ENCODE measurements around the gene ZNF358. TPM values are rescaled to one million over a fixed set of nuclear protein-coding genes. Genes with fewer than 3 reads are reported as not detected.

The ZNF358 gene
- total and polyA plus RNA-seq, 2 experiments from 2014 or later = 40.7 to 99.6 TPM

DNA sequence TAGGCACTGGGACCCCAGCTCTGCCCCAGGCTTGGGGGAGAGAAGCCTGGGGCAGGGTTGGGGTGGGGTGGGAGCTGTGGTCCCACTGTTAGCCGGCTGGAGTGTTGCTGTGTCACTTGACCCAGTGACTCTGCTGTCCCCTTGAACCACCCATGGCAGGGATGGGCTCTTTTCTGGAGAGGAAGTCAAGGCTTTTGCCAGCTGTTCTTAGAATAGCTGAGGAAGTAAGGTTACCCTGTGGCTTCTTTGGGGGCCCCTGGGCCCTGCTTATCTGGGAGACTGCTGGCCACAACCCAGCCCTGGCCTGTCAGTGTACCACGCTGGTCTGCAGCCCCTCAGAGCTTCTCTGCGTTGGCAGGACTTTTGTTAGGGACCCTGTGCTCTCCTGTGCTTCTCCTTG, 28.7 kb downstream of the ZNF358 start:
- DNase-seq (ENCODE audit: low read depth in 1 of 2, low spot score in 1 of 2) = no peak
- H3K36me3 ChIP-seq = no peaks in the 10 kb centered on the region
- no peaks in the 10 kb centered on the region for H3K9me3 ChIP-seq (ENCODE audit: low read depth)
- no peak overlapping the region for H3K4me3 ChIP-seq
- no peaks in the 10 kb centered on the region for H3K27me3 ChIP-seq
- TF ChIP-seq CTCF (IDR thresholded peaks at IDR 0.05; ENCODE audit: low read depth, low read length) = no peak
- no peak overlapping the region for H3K27ac ChIP-seq
- H3K4me1 ChIP-seq (ENCODE audit: low read depth) = no peaks in the 10 kb centered on the region

- Histone ChIP-seq H3K27ac (no peak overlapping the region), H3K4me1 (ENCODE audit: low read depth) (no peaks in the 10 kb centered on the region), H3K9me3 (ENCODE audit: low read depth) (no peaks in the 10 kb centered on the region), H3K36me3 (no peaks in the 10 kb centered on the region), H3K4me3 (no peak overlapping the region), H3K27me3 (no peaks in the 10 kb centered on the region)
- DNase-seq (ENCODE audit: low read depth in 1 of 2, low spot score in 1 of 2) = no peak
- no peak for TF ChIP-seq CTCF (IDR thresholded peaks at IDR 0.05; ENCODE audit: low read depth, low read length)
Observed at GRCh38 chr19:7545300-7545699, 29.4 kb downstream of the ZNF358 start.

DNA sequence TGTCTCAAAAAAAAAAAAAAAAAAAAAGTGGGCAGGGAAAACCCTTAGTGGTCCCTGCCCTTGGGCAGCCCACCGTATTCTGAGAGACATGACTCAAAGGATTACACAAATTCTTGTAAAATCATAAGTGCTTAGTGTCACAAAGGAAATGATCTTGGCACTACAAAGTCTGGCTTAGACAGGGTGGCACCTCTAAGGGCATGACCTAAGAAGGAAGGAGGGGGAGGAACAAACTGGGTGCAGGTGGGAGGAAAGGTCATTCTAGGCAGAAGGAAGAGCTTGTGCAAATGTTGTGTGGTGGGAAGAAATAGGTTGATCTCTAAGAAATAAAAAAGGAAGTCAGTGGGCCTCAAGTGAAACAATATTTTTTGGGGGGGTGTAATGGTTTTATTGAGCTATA, 30.0 kb downstream of the ZNF358 start:
- no peaks in the 10 kb centered on the region for H3K9me3 ChIP-seq (ENCODE audit: low read depth)
- no peak for DNase-seq (ENCODE audit: low read depth in 1 of 2, low spot score in 1 of 2)
- no peaks in the 10 kb centered on the region for H3K36me3 ChIP-seq
- no peaks in the 10 kb centered on the region for H3K27me3 ChIP-seq
- no peak overlapping the region for H3K27ac ChIP-seq
- H3K4me1 ChIP-seq (ENCODE audit: low read depth) = no peaks in the 10 kb centered on the region
- no peak overlapping the region for H3K4me3 ChIP-seq
- no peak for TF ChIP-seq CTCF (IDR thresholded peaks at IDR 0.05; ENCODE audit: low read depth, low read length)

DNA sequence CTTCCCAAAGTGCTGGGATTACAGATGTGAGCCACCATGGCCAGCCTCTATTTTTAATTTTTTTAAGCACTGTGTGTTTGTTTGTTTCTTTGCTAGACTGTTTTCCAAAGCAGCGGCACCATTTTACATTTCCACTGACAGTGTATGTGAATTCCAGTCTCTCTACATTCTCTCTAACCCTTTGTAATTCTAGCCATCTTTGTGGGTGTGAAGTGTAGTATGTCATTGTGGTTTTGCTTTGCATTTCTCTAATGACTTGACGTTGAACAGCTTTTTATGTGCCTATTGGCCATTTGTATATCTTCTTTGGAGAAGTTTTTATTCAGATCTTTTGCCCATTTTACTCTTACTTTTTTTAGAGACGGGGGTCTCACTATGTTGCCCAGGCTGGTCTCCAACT, 31.3 kb downstream of the ZNF358 start:
- no peaks in the 10 kb centered on the region for H3K36me3 ChIP-seq
- no peaks in the 10 kb centered on the region for H3K9me3 ChIP-seq (ENCODE audit: low read depth)
- no peak overlapping the region for H3K27ac ChIP-seq
- no peak for TF ChIP-seq CTCF (IDR thresholded peaks at IDR 0.05; ENCODE audit: low read depth, low read length)
- H3K4me3 ChIP-seq = no peak overlapping the region
- DNase-seq (ENCODE audit: low read depth in 1 of 2, low spot score in 1 of 2) = no peak
- no peaks in the 10 kb centered on the region for H3K27me3 ChIP-seq
- no peaks in the 10 kb centered on the region for H3K4me1 ChIP-seq (ENCODE audit: low read depth)

- no peak for TF ChIP-seq CTCF (IDR thresholded peaks at IDR 0.05; ENCODE audit: low read depth, low read length)
- no peak overlapping the region for H3K4me3 ChIP-seq
- no peaks in the 10 kb centered on the region for H3K27me3 ChIP-seq
- no peaks in the 10 kb centered on the region for H3K9me3 ChIP-seq (ENCODE audit: low read depth)
- H3K36me3 ChIP-seq = no peaks in the 10 kb centered on the region
- H3K4me1 ChIP-seq (ENCODE audit: low read depth) = no peaks in the 10 kb centered on the region
- H3K27ac ChIP-seq = no peak overlapping the region
- DNase-seq (ENCODE audit: low read depth in 1 of 2, low spot score in 1 of 2) = no peak
Observed at GRCh38 chr19:7549429-7550148, 33.7 kb downstream of the ZNF358 start.

Measured in cardiac muscle cell (in vitro differentiated cells and primary cell).